ENCODE results near the gene HLA-DPB1. TPM values are rescaled to one million over a fixed set of nuclear protein-coding genes. Genes with fewer than 3 reads are reported as not detected.

The HLA-DPB1 gene
- total and polyA plus RNA-seq, 7 experiments from 2014 or later = 13.7 to 308 (median 43.3) TPM

GRCh38 chr6:33080127-33081089 is 4.6 kb downstream of the HLA-DPB1 start:
- Histone ChIP-seq H3K9me3 (ENCODE audit: control insufficient read depth in 2 of 3, low read length in 3 of 3) (no peaks in the 10 kb centered on the region), H3K36me3 (ENCODE audit: control insufficient read depth in 2 of 3, insufficient read depth in 3 of 3, low read length in 3 of 3) (no peaks in the 10 kb centered on the region), H3K27me3 (ENCODE audit: control insufficient read depth in 2 of 2, insufficient read depth in 2 of 2, low read length in 2 of 2) (no peaks in the 10 kb centered on the region), H3K4me1 (ENCODE audit: control insufficient read depth in 2 of 2, insufficient read depth in 2 of 2, low read length in 2 of 2) (peaks cover 1 to 28% of the 10 kb centered on the region in 2 donors), H3K4me3 (ENCODE audit: low read length) (no peak overlapping the region), H3K27ac (ENCODE audit: low read depth, low read length) (no peak overlapping the region)
- H3K27ac Mint-ChIP-seq = peak overlapping the region in 1 of 9 donors; percentile 49
- POLR2A ChIA-PET = no interaction called here
- peaks cover 23 to 55% (median 39%) of the 10 kb centered on the region in 7 donors for H3K4me1 Mint-ChIP-seq
- no peak for DNase-seq
- peaks cover 0 to 11% (median 0%) of the 10 kb centered on the region in 5 donors for H3K27me3 Mint-ChIP-seq
- peaks cover 0 to 19% (median 2%) of the 10 kb centered on the region in 5 donors for H3K36me3 Mint-ChIP-seq
- H3K9me3 Mint-ChIP-seq = peaks cover 0 to 1% (median 0%) of the 10 kb centered on the region in 11 donors
- ATAC-seq = peak; percentile 31
- intact Hi-C loops (cut with micrococcal nuclease) = no loop called here
- H3K4me3 Mint-ChIP-seq = peak overlapping the region in 3 of 10 donors; percentile 45 to 72 (median 64)
- CTCF ChIA-PET = no interaction called here

GRCh38 chr6:33081098-33081824 is 5.5 kb downstream of the HLA-DPB1 start:
- Histone ChIP-seq H3K4me3 (ENCODE audit: low read length) (no peak overlapping the region), H3K27me3 (ENCODE audit: control insufficient read depth in 2 of 2, insufficient read depth in 2 of 2, low read length in 2 of 2) (no peaks in the 10 kb centered on the region), H3K36me3 (ENCODE audit: control insufficient read depth in 2 of 3, insufficient read depth in 3 of 3, low read length in 3 of 3) (no peaks in the 10 kb centered on the region), H3K4me1 (ENCODE audit: control insufficient read depth in 2 of 2, insufficient read depth in 2 of 2, low read length in 2 of 2) (peaks cover 0 to 26% of the 10 kb centered on the region in 2 donors), H3K27ac (ENCODE audit: low read depth, low read length) (no peak overlapping the region), H3K9me3 (ENCODE audit: control insufficient read depth in 2 of 3, low read length in 3 of 3) (no peaks in the 10 kb centered on the region)
- POLR2A ChIA-PET = no interaction called here
- Mint-ChIP-seq H3K4me1 (peaks cover 15 to 53% (median 35%) of the 10 kb centered on the region in 7 donors), H3K4me3 (peak overlapping the region in 1 of 10 donors; percentile 58), H3K27me3 (peaks cover 0 to 11% (median 0%) of the 10 kb centered on the region in 5 donors), H3K36me3 (peaks cover 0 to 19% (median 2%) of the 10 kb centered on the region in 5 donors), H3K27ac (peak overlapping the region in 3 of 9 donors; percentile 15 to 71 (median 46)), H3K9me3 (peaks cover 0 to 1% (median 0%) of the 10 kb centered on the region in 11 donors)
- no peak for DNase-seq
- CTCF ChIA-PET = no interaction called here
- intact Hi-C loops (cut with micrococcal nuclease) = no loop called here
- no peak for ATAC-seq

GRCh38 chr6:33082702-33083101 is 6.9 kb downstream of the HLA-DPB1 start:
- peak; percentile 68 for ATAC-seq
- peaks cover 10 to 44% (median 29%) of the 10 kb centered on the region in 7 donors for H3K4me1 Mint-ChIP-seq
- intact Hi-C loops (cut with micrococcal nuclease) = loop anchor here in 1 of 2 donors (1.0 kb wide), 1 partner anchor 68 kb away; no protein-coding TSS in a partner anchor

GRCh38 chr6:33085627-33086026 is 9.8 kb downstream of the HLA-DPB1 start:
- Mint-ChIP-seq H3K4me3 (no peak overlapping the region), H3K4me1 (peaks cover 8 to 23% (median 10%) of the 10 kb centered on the region in 7 donors), H3K9me3 (no peaks in the 10 kb centered on the region), H3K27me3 (peaks cover 0 to 15% (median 0%) of the 10 kb centered on the region in 5 donors), H3K27ac (no peak overlapping the region), H3K36me3 (peaks cover 0 to 16% (median 2%) of the 10 kb centered on the region in 5 donors)
- H3K27ac ChIP-seq (ENCODE audit: low read depth, low read length) = no peak overlapping the region
- H3K27me3 ChIP-seq (ENCODE audit: control insufficient read depth in 2 of 2, insufficient read depth in 2 of 2, low read length in 2 of 2) = no peaks in the 10 kb centered on the region
- H3K4me1 ChIP-seq (ENCODE audit: control insufficient read depth in 2 of 2, insufficient read depth in 2 of 2, low read length in 2 of 2) = peaks cover 0 to 7% of the 10 kb centered on the region in 2 donors
- H3K36me3 ChIP-seq (ENCODE audit: control insufficient read depth in 2 of 3, insufficient read depth in 3 of 3, low read length in 3 of 3) = peaks cover 0 to 7% (median 0%) of the 10 kb centered on the region in 3 experiments
- H3K4me3 ChIP-seq (ENCODE audit: low read length) = no peak overlapping the region
- POLR2A ChIA-PET = no interaction called here
- intact Hi-C loops (cut with micrococcal nuclease) = no loop called here
- ATAC-seq (no peak), DNase-seq (no peak)
- CTCF ChIA-PET = no interaction called here
- H3K9me3 ChIP-seq (ENCODE audit: control insufficient read depth in 2 of 3, low read length in 3 of 3) = no peaks in the 10 kb centered on the region

More at GRCh38 chr6:33082702-33083101, 6.9 kb downstream of the HLA-DPB1 start:
- Mint-ChIP-seq H3K4me3 (no peak overlapping the region), H3K27me3 (peaks cover 0 to 4% (median 0%) of the 10 kb centered on the region in 5 donors), H3K27ac (no peak overlapping the region), H3K9me3 (peaks cover 0 to under 1% (median 0%) of the 10 kb centered on the region in 11 donors), H3K36me3 (peaks cover 0 to 19% (median 2%) of the 10 kb centered on the region in 5 donors)
- Histone ChIP-seq H3K4me3 (ENCODE audit: low read length) (no peak overlapping the region), H3K27ac (ENCODE audit: low read depth, low read length) (no peak overlapping the region), H3K27me3 (ENCODE audit: control insufficient read depth in 2 of 2, insufficient read depth in 2 of 2, low read length in 2 of 2) (no peaks in the 10 kb centered on the region), H3K4me1 (ENCODE audit: control insufficient read depth in 2 of 2, insufficient read depth in 2 of 2, low read length in 2 of 2) (peaks cover 0 to 23% of the 10 kb centered on the region in 2 donors), H3K36me3 (ENCODE audit: control insufficient read depth in 2 of 3, insufficient read depth in 3 of 3, low read length in 3 of 3) (peaks cover 0 to 3% (median 0%) of the 10 kb centered on the region in 3 experiments), H3K9me3 (ENCODE audit: control insufficient read depth in 2 of 3, low read length in 3 of 3) (no peaks in the 10 kb centered on the region)
- POLR2A ChIA-PET = interaction anchor here (0.7 kb wide), 1 partner anchor 35 kb away, joined by 3 read pairs; no protein-coding TSS in a partner anchor
- CTCF ChIA-PET = interaction anchor here (1.1 kb wide), 1 partner anchor 69 kb away, joined by 3 read pairs; no protein-coding TSS in a partner anchor
- peak in 1 of 9 donors; percentile 11 for DNase-seq

GRCh38 chr6:33088258-33088930 is 12.6 kb downstream of the HLA-DPB1 start:
- ATAC-seq = no peak
- H3K27me3 ChIP-seq (ENCODE audit: control insufficient read depth in 2 of 2, insufficient read depth in 2 of 2, low read length in 2 of 2) = no peaks in the 10 kb centered on the region
- no peak overlapping the region for H3K4me3 ChIP-seq (ENCODE audit: low read length)
- DNase-seq = no peak
- CTCF ChIA-PET = interaction anchor here (0.6 kb wide), 1 partner anchor 73 kb away, joined by 3 read pairs; no protein-coding TSS in a partner anchor
- H3K9me3 ChIP-seq (ENCODE audit: control insufficient read depth in 2 of 3, low read length in 3 of 3) = no peaks in the 10 kb centered on the region
- no peaks in the 10 kb centered on the region for H3K4me1 ChIP-seq (ENCODE audit: control insufficient read depth in 2 of 2, insufficient read depth in 2 of 2, low read length in 2 of 2)
- peaks cover 0 to 4% (median 2%) of the 10 kb centered on the region in 5 donors for H3K36me3 Mint-ChIP-seq
- peaks cover 0 to 22% (median 0%) of the 10 kb centered on the region in 5 donors for H3K27me3 Mint-ChIP-seq
- peaks cover 0 to 6% (median 0%) of the 10 kb centered on the region in 7 donors for H3K4me1 Mint-ChIP-seq
- POLR2A ChIA-PET = interaction anchor here (1.2 kb wide), 1 partner anchor 52 kb away, joined by 3 read pairs; no protein-coding TSS in a partner anchor
- intact Hi-C loops (cut with micrococcal nuclease) = no loop called here
- no peak overlapping the region for H3K4me3 Mint-ChIP-seq
- no peaks in the 10 kb centered on the region for H3K9me3 Mint-ChIP-seq
- peaks cover 0 to 7% (median 0%) of the 10 kb centered on the region in 3 experiments for H3K36me3 ChIP-seq (ENCODE audit: control insufficient read depth in 2 of 3, insufficient read depth in 3 of 3, low read length in 3 of 3)
- H3K27ac ChIP-seq (ENCODE audit: low read depth, low read length) = no peak overlapping the region
- H3K27ac Mint-ChIP-seq = peak overlapping the region in 1 of 9 donors; percentile 25

All from naive thymus-derived CD4-positive, alpha-beta T cell (primary cell).